ENCODE results near the gene UNK.
"Not testable (repeated sequence)": the region's sequence is repeated elsewhere in the genome, so short reads cannot be mapped to it uniquely, and the experiment has no call there.

UNK gene

DNA sequence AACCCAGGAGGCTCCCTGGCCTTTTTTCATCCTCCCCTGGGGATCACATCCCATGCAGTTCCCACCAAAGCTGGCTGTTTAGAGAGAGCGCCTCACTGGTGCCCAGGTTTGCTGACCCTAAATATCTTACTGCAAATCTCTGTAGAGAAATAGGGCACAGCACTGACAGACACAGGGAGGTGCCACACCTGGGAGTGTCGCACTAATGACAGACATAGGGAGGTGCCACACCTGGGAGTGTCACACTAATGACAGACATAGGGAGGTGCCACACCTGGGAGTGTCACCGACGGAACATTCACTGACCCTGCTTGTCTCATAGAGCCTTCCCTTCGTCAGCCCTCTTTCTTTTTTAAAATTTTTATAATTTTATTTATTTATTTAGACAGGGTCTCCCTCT lies 25.6 kb downstream of the UNK start:
- no peak for FAIRE-seq
- TF ChIP-seq TAF1 (IDR thresholded peaks at IDR 0.05; ENCODE audit: borderline replicate concordance, low read depth, low read length) (no peak), POLR2A (IDR thresholded peaks at IDR 0.05; ENCODE audit: low read depth, low read length) (no peak), POLR2AphosphoS5 (IDR thresholded peaks at IDR 0.05; ENCODE audit: low read depth, low read length) (no peak)
- DNase-seq (ENCODE audit: insufficient read length) = no peak

DNA sequence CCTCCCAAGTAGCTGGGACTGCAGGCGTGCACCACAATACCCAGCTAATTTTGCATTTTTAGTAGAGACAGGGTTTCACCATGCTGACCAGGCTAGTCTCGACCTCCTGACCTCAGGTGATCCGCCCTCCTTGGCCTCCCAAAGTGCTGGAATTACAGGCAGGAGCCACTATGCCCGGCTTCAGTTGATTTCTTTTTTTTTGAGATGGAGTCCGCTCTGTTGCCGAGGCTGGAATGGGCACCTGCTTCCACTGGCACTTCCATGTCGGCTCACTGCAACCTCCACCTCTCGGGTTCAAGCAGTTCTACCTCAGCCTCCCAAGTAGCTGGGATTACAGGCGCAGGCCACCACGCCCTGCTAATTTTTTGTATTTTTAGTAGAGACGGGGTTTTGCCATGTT lies 26.1 kb downstream of the UNK start:
- FAIRE-seq = not testable (repeated sequence)

DNA sequence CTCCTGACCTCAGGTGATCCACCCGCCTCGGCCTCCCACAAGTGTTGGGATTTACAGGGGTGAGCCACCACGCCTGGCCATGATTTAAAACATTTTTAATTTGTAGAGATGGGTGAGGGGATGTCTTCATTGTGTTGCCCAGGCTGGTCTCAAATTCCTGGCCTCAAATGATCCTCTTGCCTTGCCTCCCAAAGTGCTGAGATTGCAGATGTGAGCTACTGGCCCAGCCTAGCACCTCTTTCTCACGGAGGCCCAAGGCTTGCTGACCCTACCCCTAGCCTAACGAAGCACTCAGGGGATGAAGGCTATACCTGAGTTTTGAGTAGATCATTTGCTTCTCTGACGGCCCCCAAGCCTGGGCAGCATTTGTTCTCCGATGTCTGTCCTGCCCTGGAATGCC lies 26.6 kb downstream of the UNK start:
- no peak for TF ChIP-seq POLR2AphosphoS5 (IDR thresholded peaks at IDR 0.05; ENCODE audit: low read depth, low read length)
- no peak for TF ChIP-seq TAF1 (IDR thresholded peaks at IDR 0.05; ENCODE audit: borderline replicate concordance, low read depth, low read length)
- no peak for TF ChIP-seq POLR2A (IDR thresholded peaks at IDR 0.05; ENCODE audit: low read depth, low read length)
- FAIRE-seq (no peak), DNase-seq (ENCODE audit: insufficient read length) (no peak)

More for the DNA sequence above, 26.1 kb downstream of the UNK start:
- not testable (repeated sequence) for DNase-seq (ENCODE audit: insufficient read length)

DNA sequence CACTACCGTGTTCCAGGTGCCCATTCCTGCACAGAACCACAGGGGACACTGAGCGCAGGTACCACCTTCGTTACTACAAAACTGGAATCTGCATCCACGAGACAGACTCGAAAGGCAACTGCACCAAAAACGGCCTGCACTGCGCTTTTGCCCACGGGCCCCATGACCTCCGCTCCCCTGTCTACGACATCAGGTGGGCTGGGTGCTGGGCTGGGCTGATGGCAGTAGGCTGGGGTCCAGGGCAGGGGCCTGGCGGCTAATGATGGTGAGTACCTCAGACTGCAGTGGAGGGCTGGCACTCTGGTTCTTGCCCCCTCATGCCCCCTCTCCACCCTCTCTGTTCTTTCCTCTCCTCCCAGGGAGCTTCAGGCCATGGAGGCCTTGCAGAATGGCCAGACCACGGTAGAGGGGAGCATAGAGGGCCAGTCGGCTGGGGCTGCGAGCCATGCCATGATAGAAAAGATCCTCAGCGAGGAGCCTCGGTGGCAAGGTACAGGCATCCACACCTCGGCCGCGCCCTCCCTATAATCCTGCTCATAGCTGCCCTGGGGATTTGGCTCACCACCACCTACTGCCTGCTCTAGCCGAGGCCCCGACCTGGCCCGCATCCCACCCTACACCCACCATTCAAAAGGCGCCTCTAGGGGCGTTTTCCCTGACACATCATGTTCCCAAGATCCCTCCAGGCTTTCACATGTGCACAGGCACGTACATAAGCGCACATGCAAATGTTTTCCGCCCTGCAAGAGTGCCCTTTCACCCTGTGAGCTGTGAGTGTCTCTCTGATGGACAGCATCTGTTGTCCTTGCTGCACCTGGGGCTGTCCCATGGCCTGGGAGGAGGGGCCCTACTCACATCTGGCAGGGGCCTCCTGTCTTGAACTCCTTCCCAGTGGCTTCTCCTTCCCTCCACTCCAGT lies 27.7 kb downstream of the UNK start:
- TF ChIP-seq TAF1 (IDR thresholded peaks at IDR 0.05; ENCODE audit: borderline replicate concordance, low read depth, low read length) (no peak), POLR2AphosphoS5 (IDR thresholded peaks at IDR 0.05; ENCODE audit: low read depth, low read length) (no peak), POLR2A (IDR thresholded peaks at IDR 0.05; ENCODE audit: low read depth, low read length) (no peak)
- DNase-seq (ENCODE audit: insufficient read length) (no peak), FAIRE-seq (no peak)

DNA sequence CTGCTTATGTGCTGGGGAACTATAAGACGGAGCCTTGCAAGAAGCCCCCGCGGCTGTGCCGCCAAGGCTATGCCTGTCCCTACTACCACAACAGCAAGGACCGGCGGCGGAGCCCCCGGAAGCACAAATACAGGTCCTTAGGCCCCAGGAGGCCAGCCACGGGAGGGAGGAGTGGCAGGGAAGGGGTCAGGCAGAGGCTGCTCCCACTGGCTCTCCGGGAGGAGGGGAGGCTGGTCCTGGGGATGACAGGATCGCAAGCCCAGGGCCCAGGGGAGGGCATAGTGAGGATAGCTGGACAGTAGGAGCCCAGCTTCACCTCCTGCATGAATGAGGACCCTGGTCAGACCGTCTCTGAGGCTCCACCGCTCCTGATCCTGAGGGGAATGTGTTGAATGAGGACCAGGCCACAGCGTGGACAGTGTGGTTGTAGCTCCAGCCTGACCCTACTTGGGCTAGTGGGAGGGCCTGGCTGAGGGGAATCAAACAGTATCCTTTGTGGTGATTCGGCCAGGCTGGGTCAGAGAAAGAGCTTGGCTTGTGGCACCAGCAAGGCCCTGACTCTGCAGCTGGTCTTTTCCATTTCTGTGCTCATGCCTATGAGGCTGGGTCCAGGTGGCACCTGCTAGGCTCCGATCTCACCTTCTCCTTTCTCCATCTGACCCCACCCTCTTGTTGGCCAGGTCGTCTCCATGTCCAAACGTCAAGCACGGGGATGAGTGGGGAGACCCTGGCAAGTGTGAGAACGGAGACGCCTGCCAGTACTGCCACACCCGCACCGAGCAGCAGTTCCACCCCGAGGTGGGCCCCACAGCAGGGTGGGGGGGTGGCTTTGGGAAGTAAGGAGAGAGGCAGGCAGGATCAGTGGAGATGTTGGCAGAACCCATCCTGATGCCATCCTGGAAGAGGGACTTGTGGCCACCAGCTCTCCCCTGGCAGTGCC lies 28.7 kb downstream of the UNK start:
- no peak for TF ChIP-seq TAF1 (IDR thresholded peaks at IDR 0.05; ENCODE audit: borderline replicate concordance, low read depth, low read length)
- no peak for TF ChIP-seq POLR2AphosphoS5 (IDR thresholded peaks at IDR 0.05; ENCODE audit: low read depth, low read length)
- TF ChIP-seq POLR2A (IDR thresholded peaks at IDR 0.05; ENCODE audit: low read depth, low read length) = no peak
- FAIRE-seq (no peak), DNase-seq (ENCODE audit: insufficient read length) (no peak)

DNA sequence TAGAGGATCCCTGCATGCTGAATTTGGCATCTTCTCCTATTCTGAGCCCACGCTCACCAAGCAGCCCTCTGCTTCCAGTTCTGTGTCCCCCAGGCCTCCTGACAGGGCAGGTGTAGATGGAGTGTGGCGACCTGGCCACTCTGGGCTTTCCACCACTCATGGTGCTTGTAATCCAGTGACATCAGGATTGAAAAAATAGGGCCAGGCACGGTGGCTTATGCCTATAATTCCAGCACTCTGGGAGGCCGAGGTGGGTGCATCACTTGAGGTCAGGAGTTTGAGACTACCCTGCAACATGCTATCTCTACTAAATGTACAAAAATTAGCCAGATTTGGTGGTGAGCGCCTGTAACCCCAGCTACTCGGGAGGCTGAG lies 29.4 kb downstream of the UNK start:
- FAIRE-seq (no peak), DNase-seq (ENCODE audit: insufficient read length) (no peak)
- TF ChIP-seq TAF1 (IDR thresholded peaks at IDR 0.05; ENCODE audit: borderline replicate concordance, low read depth, low read length) = no peak
- TF ChIP-seq POLR2A (IDR thresholded peaks at IDR 0.05; ENCODE audit: low read depth, low read length) = no peak
- no peak for TF ChIP-seq POLR2AphosphoS5 (IDR thresholded peaks at IDR 0.05; ENCODE audit: low read depth, low read length)

DNA sequence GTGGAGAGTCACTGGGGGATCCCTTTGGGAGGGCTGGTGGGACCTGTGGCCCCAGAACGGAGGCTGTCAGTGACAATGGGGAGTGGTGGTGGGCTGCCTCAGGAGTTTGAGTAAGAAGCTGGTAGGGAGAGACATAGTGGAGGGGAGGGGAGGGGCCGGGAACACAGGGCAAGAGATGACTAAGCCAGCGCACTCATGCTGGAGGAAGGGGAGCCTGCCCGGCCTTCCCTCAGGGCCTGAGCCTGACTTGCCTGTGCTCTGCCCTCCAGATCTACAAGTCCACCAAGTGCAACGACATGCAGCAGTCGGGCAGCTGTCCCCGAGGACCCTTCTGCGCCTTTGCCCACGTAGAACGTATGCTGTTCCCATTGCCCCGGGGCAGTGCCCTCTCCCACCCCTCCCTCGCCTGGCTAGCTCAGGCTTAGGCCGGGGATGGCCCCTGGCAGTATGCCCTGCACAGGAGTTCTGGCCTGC lies 30.3 kb downstream of the UNK start:
- DNase-seq (ENCODE audit: insufficient read length) = no peak
- TF ChIP-seq POLR2A (IDR thresholded peaks at IDR 0.05; ENCODE audit: low read depth, low read length) (no peak), TAF1 (IDR thresholded peaks at IDR 0.05; ENCODE audit: borderline replicate concordance, low read depth, low read length) (no peak), POLR2AphosphoS5 (IDR thresholded peaks at IDR 0.05; ENCODE audit: low read depth, low read length) (no peak)
- no peak for FAIRE-seq

DNA sequence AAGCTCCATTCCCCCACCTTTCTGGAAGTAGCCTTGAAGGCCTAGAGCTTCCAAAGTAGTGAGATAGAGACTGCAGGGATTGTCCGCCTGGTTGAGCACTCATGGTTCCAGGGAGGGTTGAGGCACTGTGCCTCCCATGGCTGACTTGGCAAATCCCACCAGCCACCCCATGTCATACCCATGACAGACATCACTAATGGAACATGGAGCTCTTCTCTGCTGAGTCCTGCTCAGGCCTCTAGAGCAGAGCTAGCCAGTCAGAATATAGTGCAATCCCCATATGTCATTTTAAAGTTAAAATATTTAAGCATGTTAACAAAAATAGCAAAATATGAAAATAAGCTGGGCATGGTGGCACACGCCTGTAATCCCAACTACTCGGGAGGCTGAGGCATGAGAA lies 30.8 kb downstream of the UNK start:
- DNase-seq (ENCODE audit: insufficient read length) (no peak), FAIRE-seq (no peak)
- TF ChIP-seq POLR2AphosphoS5 (IDR thresholded peaks at IDR 0.05; ENCODE audit: low read depth, low read length) = no peak
- TF ChIP-seq POLR2A (IDR thresholded peaks at IDR 0.05; ENCODE audit: low read depth, low read length) = no peak
- no peak for TF ChIP-seq TAF1 (IDR thresholded peaks at IDR 0.05; ENCODE audit: borderline replicate concordance, low read depth, low read length)

DNA sequence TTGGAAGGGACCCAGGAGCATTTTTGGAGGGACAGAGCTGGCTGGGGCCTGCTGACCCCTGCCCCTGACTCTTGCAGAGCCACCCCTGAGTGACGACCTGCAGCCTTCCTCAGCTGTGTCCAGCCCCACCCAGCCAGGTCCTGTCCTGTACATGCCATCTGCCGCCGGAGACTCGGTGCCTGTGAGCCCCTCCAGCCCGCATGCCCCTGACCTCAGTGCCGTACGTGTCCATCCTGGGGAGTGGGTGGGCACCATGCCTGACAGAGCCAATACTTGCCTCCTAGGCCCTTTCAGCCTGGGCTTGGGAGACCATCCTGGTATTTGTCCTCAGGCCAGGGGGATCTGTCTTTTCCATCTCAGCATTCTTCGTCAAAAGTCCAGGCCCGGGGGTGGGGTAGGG lies 32.1 kb downstream of the UNK start:
- DNase-seq (ENCODE audit: insufficient read length) (no peak), FAIRE-seq (no peak)
- TF ChIP-seq POLR2AphosphoS5 (IDR thresholded peaks at IDR 0.05; ENCODE audit: low read depth, low read length) (no peak), TAF1 (IDR thresholded peaks at IDR 0.05; ENCODE audit: borderline replicate concordance, low read depth, low read length) (no peak), POLR2A (IDR thresholded peaks at IDR 0.05; ENCODE audit: low read depth, low read length) (no peak)

DNA sequence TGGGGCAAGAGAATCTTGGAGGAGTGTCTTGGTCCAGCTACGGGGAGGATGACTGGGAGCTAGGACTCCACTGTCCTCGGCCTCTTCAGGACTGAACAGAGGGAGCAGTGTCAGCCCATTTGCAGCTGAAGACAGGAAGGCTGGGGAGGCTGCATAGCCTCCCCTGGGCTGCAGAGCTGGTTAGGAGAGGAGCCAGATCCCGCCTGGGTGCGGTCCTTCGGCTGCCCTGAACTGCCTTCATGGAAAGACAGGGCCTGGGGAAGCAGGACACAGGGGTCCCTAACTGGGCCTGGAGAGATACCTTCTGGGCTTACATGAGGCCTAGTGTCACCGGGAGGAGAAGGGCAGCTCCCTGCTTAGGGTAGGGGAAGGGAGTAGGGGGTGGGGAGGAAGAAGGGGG lies 33.0 kb downstream of the UNK start:
- no peak for DNase-seq (ENCODE audit: insufficient read length)
- FAIRE-seq = no peak
- TF ChIP-seq POLR2AphosphoS5 (IDR thresholded peaks at IDR 0.05; ENCODE audit: low read depth, low read length) = no peak
- TF ChIP-seq POLR2A (IDR thresholded peaks at IDR 0.05; ENCODE audit: low read depth, low read length) = no peak
- TF ChIP-seq TAF1 (IDR thresholded peaks at IDR 0.05; ENCODE audit: borderline replicate concordance, low read depth, low read length) = no peak

DNA sequence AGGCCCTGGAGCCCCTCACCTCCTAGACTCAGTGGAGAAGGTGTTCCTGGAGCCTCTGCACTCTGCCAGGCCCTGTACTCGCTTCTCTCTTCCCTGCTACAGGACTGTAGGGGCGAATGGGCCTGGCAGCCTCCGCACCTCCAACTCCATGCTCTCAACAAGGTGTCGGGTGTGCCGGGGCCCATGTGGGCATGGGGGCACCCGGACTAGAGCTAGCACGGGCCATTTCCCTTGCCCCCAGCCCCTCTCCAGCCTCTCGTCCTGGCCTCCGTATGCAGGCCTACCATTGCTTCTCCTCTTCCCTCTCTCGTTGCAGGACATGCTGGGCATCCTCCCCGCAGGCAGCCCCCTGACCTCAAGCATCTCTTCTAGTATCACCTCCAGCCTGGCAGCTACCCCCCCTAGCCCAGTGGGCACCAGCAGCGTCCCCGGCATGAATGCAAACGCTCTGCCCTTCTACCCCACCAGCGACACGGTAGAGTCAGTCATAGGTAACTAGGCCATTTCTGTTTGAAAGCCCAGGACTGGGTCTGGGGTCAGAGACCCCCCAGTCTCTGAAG lies 33.8 kb downstream of the UNK start:
- TF ChIP-seq POLR2A (IDR thresholded peaks at IDR 0.05; ENCODE audit: low read depth, low read length) (no peak), POLR2AphosphoS5 (IDR thresholded peaks at IDR 0.05; ENCODE audit: low read depth, low read length) (no peak), TAF1 (IDR thresholded peaks at IDR 0.05; ENCODE audit: borderline replicate concordance, low read depth, low read length) (no peak)
- DNase-seq (ENCODE audit: insufficient read length) = no peak
- FAIRE-seq = no peak

All from GM12892 (cell line).